Measurements from ENCODE around the gene PCED1B. TPM values are rescaled to one million over a fixed set of nuclear protein-coding genes. Genes with fewer than 3 reads are reported as not detected.

PCED1B gene
- total RNA-seq, 1 donor from 2014 or later, result 6.9 TPM

DNA sequence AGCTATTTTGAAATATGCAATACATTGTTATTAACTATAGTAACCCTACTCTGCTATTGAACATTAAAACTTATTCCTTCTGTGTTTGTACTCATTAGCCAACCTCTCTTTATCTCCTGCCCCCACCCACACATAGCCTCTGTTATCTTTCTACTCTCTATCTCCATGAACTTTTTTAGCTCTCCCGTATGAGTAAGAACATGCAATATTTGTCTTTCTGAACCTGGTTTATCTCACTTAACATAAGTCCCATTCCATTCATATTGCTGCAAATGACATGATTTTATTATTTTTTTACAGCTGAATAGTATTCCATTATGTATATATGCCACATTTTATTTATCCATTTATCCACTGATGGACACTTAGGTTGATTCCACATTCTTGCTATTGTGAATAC is 79.4 kb downstream of the PCED1B start:
- DNase-seq (ENCODE audit: extremely low spot score in 2 of 2), result no peak
- peaks cover 14% of the 10 kb centered on the region for H3K4me1 ChIP-seq
- no peaks in the 10 kb centered on the region for H3K27me3 ChIP-seq
- no peak overlapping the region for H3K27ac ChIP-seq
- no peak for TF ChIP-seq POLR2A (IDR thresholded peaks at IDR 0.05)
- no peak for TF ChIP-seq POLR2AphosphoS5 (IDR thresholded peaks at IDR 0.05; ENCODE audit: insufficient read depth in 1 of 2, low read depth in 1 of 2)
- TF ChIP-seq CTCF (IDR thresholded peaks at IDR 0.05), result no peak
- H3K9me3 ChIP-seq, result no peaks in the 10 kb centered on the region
- no peaks in the 10 kb centered on the region for H3K36me3 ChIP-seq
- intact Hi-C loops (cut with DNase I), result no loop called here
- no peak overlapping the region for H3K4me3 ChIP-seq

GRCh38 chr12:47159348-47159747 is 79.9 kb downstream of the PCED1B start:
- intact Hi-C loops (cut with DNase I), result no loop called here
- TF ChIP-seq CTCF (IDR thresholded peaks at IDR 0.05) (no peak), POLR2A (IDR thresholded peaks at IDR 0.05) (no peak), POLR2AphosphoS5 (IDR thresholded peaks at IDR 0.05; ENCODE audit: insufficient read depth in 1 of 2, low read depth in 1 of 2) (no peak)

DNA sequence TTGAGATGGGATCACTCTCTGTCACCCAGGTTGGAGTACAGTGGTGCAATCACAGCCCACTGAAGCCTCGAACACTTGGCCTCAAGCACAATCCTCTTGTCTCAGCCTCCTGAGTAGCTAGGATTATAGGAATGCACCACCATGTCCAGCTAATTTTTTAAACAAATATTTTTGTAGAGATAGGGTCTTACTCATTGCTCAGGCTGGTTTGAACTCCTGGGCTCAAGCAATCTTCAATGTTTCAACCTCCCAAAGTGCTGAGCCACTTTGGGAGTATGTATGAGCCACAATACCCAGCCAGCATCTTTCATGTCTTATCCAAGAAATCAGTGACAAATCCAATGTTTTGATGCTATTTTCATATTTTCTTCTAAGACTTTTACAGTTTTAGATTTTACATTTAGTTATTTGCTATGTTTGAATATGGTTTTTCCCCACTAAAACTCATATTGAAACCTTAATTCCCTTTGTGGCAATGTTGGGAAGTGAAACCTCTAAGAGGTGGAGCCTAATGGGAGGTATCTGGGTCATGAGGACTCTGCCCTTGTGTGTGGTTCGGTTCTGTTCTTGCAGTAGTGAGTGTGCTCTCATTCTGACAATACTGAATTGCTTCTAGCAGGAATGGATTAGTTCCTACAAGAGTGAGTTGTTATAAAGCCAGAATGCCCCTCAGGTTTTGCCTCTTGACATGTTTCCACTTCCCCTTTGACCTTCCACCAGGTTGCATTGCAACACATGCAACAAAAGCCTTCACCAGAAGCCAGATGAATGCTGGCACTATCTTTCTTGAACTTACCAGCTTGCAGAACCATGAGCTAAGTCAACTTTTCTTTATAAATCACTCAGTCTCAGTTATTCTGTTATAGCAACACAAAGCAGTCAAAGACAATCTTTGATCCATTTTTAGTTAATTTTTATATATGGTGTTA is 81.2 kb downstream of the PCED1B start:
- intact Hi-C loops (cut with DNase I), result no loop called here
- Histone ChIP-seq H3K4me1 (peaks cover 11% of the 10 kb centered on the region), H3K4me3 (no peak overlapping the region), H3K27me3 (no peaks in the 10 kb centered on the region), H3K27ac (no peak overlapping the region), H3K36me3 (no peaks in the 10 kb centered on the region), H3K9me3 (no peaks in the 10 kb centered on the region)
- no peak for DNase-seq (ENCODE audit: extremely low spot score in 2 of 2)
- no peak for TF ChIP-seq POLR2AphosphoS5 (IDR thresholded peaks at IDR 0.05; ENCODE audit: insufficient read depth in 1 of 2, low read depth in 1 of 2)
- TF ChIP-seq POLR2A (IDR thresholded peaks at IDR 0.05), result no peak
- no peak for TF ChIP-seq CTCF (IDR thresholded peaks at IDR 0.05)

More at GRCh38 chr12:47159348-47159747, 79.9 kb downstream of the PCED1B start:
- H3K4me1 ChIP-seq, result peaks cover 14% of the 10 kb centered on the region
- H3K36me3 ChIP-seq, result no peaks in the 10 kb centered on the region
- no peak overlapping the region for H3K27ac ChIP-seq
- no peaks in the 10 kb centered on the region for H3K9me3 ChIP-seq
- no peaks in the 10 kb centered on the region for H3K27me3 ChIP-seq
- DNase-seq (ENCODE audit: extremely low spot score in 2 of 2), result no peak
- H3K4me3 ChIP-seq, result no peak overlapping the region

GRCh38 chr12:47164116-47164515 is 84.7 kb downstream of the PCED1B start:
- no peaks in the 10 kb centered on the region for H3K4me1 ChIP-seq
- H3K36me3 ChIP-seq, result no peaks in the 10 kb centered on the region
- no peak overlapping the region for H3K27ac ChIP-seq
- DNase-seq (ENCODE audit: extremely low spot score in 2 of 2), result no peak
- H3K4me3 ChIP-seq, result no peak overlapping the region
- H3K9me3 ChIP-seq, result no peaks in the 10 kb centered on the region
- TF ChIP-seq POLR2AphosphoS5 (IDR thresholded peaks at IDR 0.05; ENCODE audit: insufficient read depth in 1 of 2, low read depth in 1 of 2), result no peak
- no peak for TF ChIP-seq POLR2A (IDR thresholded peaks at IDR 0.05)
- no peak for TF ChIP-seq CTCF (IDR thresholded peaks at IDR 0.05)
- intact Hi-C loops (cut with DNase I), result no loop called here
- no peaks in the 10 kb centered on the region for H3K27me3 ChIP-seq
